GM12878 (cell line): ENCODE results near the gene TRMT44. TPM values are rescaled to one million over a fixed set of nuclear protein-coding genes. Genes with fewer than 3 reads are reported as not detected.

Experiments
- ATAC-seq: fragments of 200-7000 bp; cut with Tn5 transposase; 3 replicates; pipeline ENCODE4 v1.9.1; 2020; ENCODE audit warnings: mild to moderate bottlenecking, moderate library complexity
- BruUV-seq: library from RNA; stranded (reverse); fragments of 400-500 nt; replicated peaks from 2 replicates; lab custom pipeline; 2021; lab: Mats Ljungman, UMichigan
- CTCF ChIA-PET: fragments of 300-600 bp; sonication (Branson Sonifier 250); formaldehyde crosslinking; extraction: SDS; loops from one replicate; lab custom pipeline; 2021; ENCODE audit warnings: inconsistent platforms; lab: Yijun Ruan, JAX
- POLR2A ChIA-PET: fragments of 350-600 bp; formaldehyde crosslinking; extraction: SDS; loops from one replicate; lab custom pipeline; 2021; ENCODE audit warnings: inconsistent platforms; lab: Charles Lee
- RAD21 ChIA-PET: fragments of 300-600 bp; sonication (Branson Sonifier 250); formaldehyde crosslinking; loops from one replicate; lab custom pipeline; 2023; ENCODE audit warnings: antibody characterized with exemption; ENCODE audit not compliant: unreplicated experiment; lab: Charles Lee
- SMC1A ChIA-PET: fragments of 300-600 bp; sonication (Branson Sonifier 250); formaldehyde crosslinking; loops from one replicate; lab custom pipeline; 2023; ENCODE audit not compliant: unreplicated experiment, uncharacterized antibody; lab: Charles Lee
- DNase-seq: peaks from one replicate; pipeline ENCODE4 v3.0.0-alpha.2; 2011; ENCODE audit warnings: low read depth, low spot score
- FAIRE-seq: peaks from 3 replicates; lab custom pipeline; 2011; peaks lifted over from hg19 to GRCh38; lab: Jason Lieb, UNC
- H2AFZ ChIP-seq: 2 replicates; pipeline ENCODE4 v1.6.0; 2011; ENCODE audit warnings: low read depth, low read length, control low read depth; ENCODE audit not compliant: control insufficient read depth
- H3K27ac ChIP-seq: 2 replicates; pipeline ENCODE4 v1.5.1; 2011; ENCODE audit warnings: control low read depth; ENCODE audit not compliant: control insufficient read depth, insufficient read depth
- H3K27me3 ChIP-seq, 2 experiments: replicated peaks in 1 of 2; 2 replicates each; pipeline versions ENCODE4 v1.6.0 to v1.6.1; 2011; ENCODE audit warnings: low read length in 1 of 2; ENCODE audit not compliant: control insufficient read depth in 2 of 2, insufficient read depth in 2 of 2
- H3K36me3 ChIP-seq, 2 experiments: 2 replicates each; pipeline ENCODE4 v1.5.1; 2011; ENCODE audit warnings: low read length in 1 of 2; ENCODE audit not compliant: control insufficient read depth in 2 of 2, insufficient read depth in 2 of 2
- H3K4me1 ChIP-seq: 2 replicates; pipeline ENCODE4 v1.6.1; 2011; ENCODE audit warnings: mild to moderate bottlenecking, low read length, moderate library complexity, mixed read lengths; ENCODE audit not compliant: control insufficient read depth, insufficient read depth
- H3K4me2 ChIP-seq: 2 replicates; pipeline ENCODE4 v1.6.0; 2011; ENCODE audit warnings: control low read depth; ENCODE audit not compliant: control insufficient read depth, insufficient read depth
- H3K4me3 ChIP-seq: fragments of 200-600 bp; sonication (generic); 2 replicates; pipeline ENCODE4 v1.5.1; 2016
- H3K79me2 ChIP-seq: 2 replicates; pipeline ENCODE4 v1.6.0; 2011; ENCODE audit warnings: low read length; ENCODE audit not compliant: control insufficient read depth, insufficient read depth
- H3K9ac ChIP-seq: 2 replicates; pipeline ENCODE4 v1.8.0; 2011; ENCODE audit warnings: low read length, control low read depth, mixed read lengths; ENCODE audit not compliant: control insufficient read depth, insufficient read depth
- H3K9me3 ChIP-seq: replicated peaks from 3 replicates; pipeline ENCODE4 v1.5.1; 2011; ENCODE audit warnings: mild to moderate bottlenecking, low read length; ENCODE audit not compliant: control insufficient read depth, insufficient read depth
- H4K20me1 ChIP-seq: 2 replicates; pipeline ENCODE4 v1.6.0; 2011; ENCODE audit not compliant: control insufficient read depth, insufficient read depth
- CREM ChIP-seq: IDR thresholded peaks from 2 replicates; pipeline ENCODE4 v1.6.1; 2014; ENCODE audit warnings: antibody characterized with exemption, low read depth
- NFIC ChIP-seq: IDR thresholded peaks from 2 replicates; pipeline ENCODE4 v1.6.1; 2012; ENCODE audit warnings: low read depth, mild to moderate bottlenecking, inconsistent platforms, low read length, moderate library complexity
- NFYB ChIP-seq: IDR thresholded peaks from 2 replicates; pipeline ENCODE4 v1.6.1; 2011; ENCODE audit warnings: low read depth, mild to moderate bottlenecking, low read length, improper control_type of control experiment, moderate library complexity; ENCODE audit not compliant: insufficient read depth
- RUNX3 ChIP-seq: IDR thresholded peaks from 2 replicates; pipeline ENCODE4 v1.6.1; 2012; ENCODE audit warnings: low read length, inconsistent platforms
- TCF7 ChIP-seq: IDR thresholded peaks from 2 replicates; pipeline ENCODE4 v1.6.1; 2014; ENCODE audit warnings: antibody characterized with exemption, borderline replicate concordance
- WGBS: methylation state at CpG from one replicate; pipeline ENCODE4 v1.1.6; 2016; ENCODE audit warnings: low lambda C conversion rate; ENCODE audit not compliant: insufficient replicate concordance, insufficient coverage; ENCODE audit errors: missing lambda C conversion rate; 5-methylcytosine and 5-hydroxymethylcytosine counted together
- in situ Hi-C: fragments of 300-500 bp; cut with MboI; formaldehyde crosslinking; loops from 9 replicates; pipeline ENCODE4 v1.14.3; 2018; ENCODE audit warnings: mixed read lengths
- intact Hi-C: fragments of 100-400 bp; cut with micrococcal nuclease; formaldehyde crosslinking; loops from one replicate; pipeline ENCODE4 v1.14.2; 2022; ENCODE audit not compliant: unreplicated experiment
- polyA plus RNA-seq, 11 experiments: library from polyadenylated mRNA; depleted of rRNA in 4 of 11; unstranded in 6 of 11; stranded (reverse) in 5 of 11; fragments of >200 nt; fragmentation: Nextera tagmentation in 4 of 11; fragmentation: Illumina TruSeq in 1 of 11; extraction: Ambion mirVana in 4 of 11; extraction: Trizol in 1 of 11; gene quantifications; 1 replicate in 1 of 11; 2 replicates in 10 of 11; pipeline versions ENCODE4 v1.2.1 to v1.2.3, GENCODE V29; 2011 to 2016; ENCODE audit warnings: inconsistent platforms in 2 of 11, missing spikeins in 2 of 11, low read depth in 1 of 11
- total RNA-seq, 4 experiments: library from RNA; depleted of rRNA in 3 of 4; stranded (reverse); fragments of >200 nt in 3 of 4; fragmentation: Illumina TruSeq in 1 of 4; extraction: Trizol in 1 of 4; gene quantifications; 2 replicates each; pipeline versions ENCODE4 v1.2.1 to v1.2.3, GENCODE V29; 2013 to 2021
- TF ChIP-seq, protein P1 (sequence below): IDR thresholded peaks from 2 replicates; pipeline ENCODE4 v1.6.1; 2012; ENCODE audit warnings: improper control_type of control experiment, low read depth, low read length; ENCODE audit not compliant: insufficient replicate concordance
- TF ChIP-seq, protein P2 (sequence below): IDR thresholded peaks from 2 replicates; pipeline ENCODE4 v1.6.1; 2012; ENCODE audit warnings: low read depth, low read length, improper control_type of control experiment

TRMT44 gene
- total and polyA plus RNA-seq, 10 of the 15 experiments (the other 5 are each of a cell fraction or from before 2014, with no cell fraction given), result 1.3 to 18.5 (median 10.1) TPM

DNA sequence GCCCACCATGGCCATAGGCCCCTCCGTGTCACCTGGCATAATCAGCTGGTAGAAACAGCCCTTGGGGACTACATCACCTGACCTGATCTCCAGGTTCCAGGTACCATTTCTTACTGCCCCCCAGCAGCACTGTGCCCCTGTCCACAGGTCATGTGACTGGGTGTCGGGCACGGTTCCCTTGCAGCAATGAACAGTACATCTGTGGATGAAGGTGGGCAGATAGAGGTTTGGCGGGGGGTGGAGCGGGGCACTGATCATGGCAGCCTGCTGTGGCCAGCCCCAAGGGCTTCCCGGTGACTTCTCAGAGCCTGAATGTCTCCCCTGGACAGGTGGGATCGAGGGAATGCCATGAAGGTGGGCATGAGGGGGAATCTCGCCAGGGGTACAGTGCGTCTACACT lies 37.8 kb downstream of the TRMT44 start:
- no peak for FAIRE-seq
- POLR2A ChIA-PET, result no interaction called here

More for the DNA sequence above, 37.8 kb downstream of the TRMT44 start:
- intact Hi-C loops, result no loop called here
- Histone ChIP-seq H2AFZ (no peak overlapping the region), H3K9me3 (no peaks in the 10 kb centered on the region), H3K27me3 (no peaks in the 10 kb centered on the region), H3K36me3 (no peaks in the 10 kb centered on the region), H3K79me2 (no peaks in the 10 kb centered on the region), H3K4me1 (no peaks in the 10 kb centered on the region), H4K20me1 (no peaks in the 10 kb centered on the region), H3K9ac (no peak overlapping the region), H3K27ac (no peak overlapping the region), H3K4me3 (no peak overlapping the region), H3K4me2 (no peak overlapping the region)
- in situ Hi-C loops, result no loop called here
- no TSS peak for BruUV-seq
- RAD21 ChIA-PET, result no interaction called here
- DNase-seq (no peak), ATAC-seq (no peak)
- SMC1A ChIA-PET, result no interaction called here
- CTCF ChIA-PET, result no interaction called here
- TF ChIP-seq CREM, result no peak
- no peak for TF ChIP-seq RUNX3
- TF ChIP-seq, protein P1, sequence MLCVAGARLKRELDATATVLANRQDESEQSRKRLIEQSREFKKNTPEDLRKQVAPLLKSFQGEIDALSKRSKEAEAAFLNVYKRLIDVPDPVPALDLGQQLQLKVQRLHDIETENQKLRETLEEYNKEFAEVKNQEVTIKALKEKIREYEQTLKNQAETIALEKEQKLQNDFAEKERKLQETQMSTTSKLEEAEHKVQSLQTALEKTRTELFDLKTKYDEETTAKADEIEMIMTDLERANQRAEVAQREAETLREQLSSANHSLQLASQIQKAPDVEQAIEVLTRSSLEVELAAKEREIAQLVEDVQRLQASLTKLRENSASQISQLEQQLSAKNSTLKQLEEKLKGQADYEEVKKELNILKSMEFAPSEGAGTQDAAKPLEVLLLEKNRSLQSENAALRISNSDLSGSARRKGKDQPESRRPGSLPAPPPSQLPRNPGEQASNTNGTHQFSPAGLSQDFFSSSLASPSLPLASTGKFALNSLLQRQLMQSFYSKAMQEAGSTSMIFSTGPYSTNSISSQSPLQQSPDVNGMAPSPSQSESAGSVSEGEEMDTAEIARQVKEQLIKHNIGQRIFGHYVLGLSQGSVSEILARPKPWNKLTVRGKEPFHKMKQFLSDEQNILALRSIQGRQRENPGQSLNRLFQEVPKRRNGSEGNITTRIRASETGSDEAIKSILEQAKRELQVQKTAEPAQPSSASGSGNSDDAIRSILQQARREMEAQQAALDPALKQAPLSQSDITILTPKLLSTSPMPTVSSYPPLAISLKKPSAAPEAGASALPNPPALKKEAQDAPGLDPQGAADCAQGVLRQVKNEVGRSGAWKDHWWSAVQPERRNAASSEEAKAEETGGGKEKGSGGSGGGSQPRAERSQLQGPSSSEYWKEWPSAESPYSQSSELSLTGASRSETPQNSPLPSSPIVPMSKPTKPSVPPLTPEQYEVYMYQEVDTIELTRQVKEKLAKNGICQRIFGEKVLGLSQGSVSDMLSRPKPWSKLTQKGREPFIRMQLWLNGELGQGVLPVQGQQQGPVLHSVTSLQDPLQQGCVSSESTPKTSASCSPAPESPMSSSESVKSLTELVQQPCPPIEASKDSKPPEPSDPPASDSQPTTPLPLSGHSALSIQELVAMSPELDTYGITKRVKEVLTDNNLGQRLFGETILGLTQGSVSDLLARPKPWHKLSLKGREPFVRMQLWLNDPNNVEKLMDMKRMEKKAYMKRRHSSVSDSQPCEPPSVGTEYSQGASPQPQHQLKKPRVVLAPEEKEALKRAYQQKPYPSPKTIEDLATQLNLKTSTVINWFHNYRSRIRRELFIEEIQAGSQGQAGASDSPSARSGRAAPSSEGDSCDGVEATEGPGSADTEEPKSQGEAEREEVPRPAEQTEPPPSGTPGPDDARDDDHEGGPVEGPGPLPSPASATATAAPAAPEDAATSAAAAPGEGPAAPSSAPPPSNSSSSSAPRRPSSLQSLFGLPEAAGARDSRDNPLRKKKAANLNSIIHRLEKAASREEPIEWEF, result no peak
- TF ChIP-seq NFYB, result no peak
- TF ChIP-seq TCF7, result no peak
- no peak for TF ChIP-seq NFIC
- TF ChIP-seq, protein P2, sequence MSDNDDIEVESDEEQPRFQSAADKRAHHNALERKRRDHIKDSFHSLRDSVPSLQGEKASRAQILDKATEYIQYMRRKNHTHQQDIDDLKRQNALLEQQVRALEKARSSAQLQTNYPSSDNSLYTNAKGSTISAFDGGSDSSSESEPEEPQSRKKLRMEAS, result no peak
- 93% methylated on average over 9 of the region's 9 CpGs for WGBS
